ENCODE data around the gene ARNT2. TPM values are rescaled to one million over a fixed set of nuclear protein-coding genes. Genes with fewer than 3 reads are reported as not detected.
A peak's percentile ranks its signal among the peaks of the same experiment; 100 is the strongest.

The ARNT2 gene
- total and polyA plus RNA-seq, 2 donors (not counting 1 experiment from before 2014, with no cell fraction given), result 15.5 to 61.2 TPM

DNA sequence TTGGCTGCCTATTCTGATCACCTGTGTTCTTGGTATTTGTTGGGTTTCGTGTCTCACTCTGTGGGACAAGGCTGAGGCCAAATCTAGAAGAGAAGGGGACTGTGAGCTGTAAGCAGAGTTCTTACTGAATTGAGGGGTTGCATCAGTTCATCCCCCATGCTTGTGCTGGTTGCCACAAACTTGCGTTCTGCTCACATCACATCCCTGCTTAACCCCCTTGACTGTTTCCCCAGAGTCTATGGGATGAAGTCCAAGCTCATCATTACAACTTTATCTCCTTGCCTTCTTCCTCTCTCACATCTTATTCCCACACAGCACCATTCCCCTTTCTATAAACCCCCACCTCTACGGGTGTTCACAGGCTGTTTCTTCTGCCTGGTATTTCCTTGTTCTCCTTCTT is 147.2 kb downstream of the ARNT2 start:
- Histone ChIP-seq H3K4me2 (ENCODE audit: extremely low read depth, insufficient read depth, low read length) (peak overlapping the region; percentile 60), H3K9ac (ENCODE audit: insufficient read depth, low read length) (no peak overlapping the region), H3K27ac (ENCODE audit: insufficient read depth, low read length) (peak overlapping the region; percentile 91)

DNA sequence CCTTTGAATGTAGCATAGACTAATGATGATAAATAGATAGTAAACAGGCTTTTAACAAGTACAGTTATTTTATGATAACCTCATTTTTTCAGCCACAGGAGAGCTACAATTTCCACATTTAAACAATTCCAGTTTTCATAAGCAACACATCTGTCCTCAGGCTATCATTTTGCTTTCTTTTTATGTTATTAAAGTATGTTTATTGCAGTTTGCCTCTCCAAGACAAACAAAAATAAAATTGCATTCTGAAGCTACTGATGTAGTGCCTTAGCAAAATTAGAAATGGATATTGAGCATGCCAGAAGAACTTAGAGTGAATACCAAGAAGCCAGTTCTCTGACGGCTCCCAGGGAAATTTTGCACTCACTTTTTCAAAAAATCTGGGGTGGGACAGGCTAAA is 150.4 kb downstream of the ARNT2 start:
- H3K36me3 ChIP-seq (ENCODE audit: control insufficient read depth, insufficient read depth, low read length), result peaks cover 7% of the 10 kb centered on the region
- no peaks in the 10 kb centered on the region for H3K9me3 ChIP-seq (ENCODE audit: control insufficient read depth, insufficient read depth, low read depth, low read length)
- TF ChIP-seq, protein P1, sequence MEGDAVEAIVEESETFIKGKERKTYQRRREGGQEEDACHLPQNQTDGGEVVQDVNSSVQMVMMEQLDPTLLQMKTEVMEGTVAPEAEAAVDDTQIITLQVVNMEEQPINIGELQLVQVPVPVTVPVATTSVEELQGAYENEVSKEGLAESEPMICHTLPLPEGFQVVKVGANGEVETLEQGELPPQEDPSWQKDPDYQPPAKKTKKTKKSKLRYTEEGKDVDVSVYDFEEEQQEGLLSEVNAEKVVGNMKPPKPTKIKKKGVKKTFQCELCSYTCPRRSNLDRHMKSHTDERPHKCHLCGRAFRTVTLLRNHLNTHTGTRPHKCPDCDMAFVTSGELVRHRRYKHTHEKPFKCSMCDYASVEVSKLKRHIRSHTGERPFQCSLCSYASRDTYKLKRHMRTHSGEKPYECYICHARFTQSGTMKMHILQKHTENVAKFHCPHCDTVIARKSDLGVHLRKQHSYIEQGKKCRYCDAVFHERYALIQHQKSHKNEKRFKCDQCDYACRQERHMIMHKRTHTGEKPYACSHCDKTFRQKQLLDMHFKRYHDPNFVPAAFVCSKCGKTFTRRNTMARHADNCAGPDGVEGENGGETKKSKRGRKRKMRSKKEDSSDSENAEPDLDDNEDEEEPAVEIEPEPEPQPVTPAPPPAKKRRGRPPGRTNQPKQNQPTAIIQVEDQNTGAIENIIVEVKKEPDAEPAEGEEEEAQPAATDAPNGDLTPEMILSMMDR (conservative IDR thresholded peaks at IDR 0.05 in 1 of 2, IDR thresholded peaks at IDR 0.05 in 1 of 2; ENCODE audit: low read depth in 1 of 2, low read length in 2 of 2), result no peak
- no peak for TF ChIP-seq EZH2 (IDR thresholded peaks at IDR 0.05; ENCODE audit: low read length, missing control alignments)
- H3K9ac ChIP-seq (ENCODE audit: insufficient read depth, low read length), result no peak overlapping the region
- peaks cover 16% of the 10 kb centered on the region for H3K4me1 ChIP-seq (ENCODE audit: control insufficient read depth, extremely low read depth, insufficient read depth, low read length)
- H3K27ac ChIP-seq (ENCODE audit: insufficient read depth, low read length), result no peak overlapping the region
- no peak for DNase-seq (ENCODE audit: low read depth in 2 of 2)
- no peak overlapping the region for H3K4me3 ChIP-seq (replicated peaks in 1 of 4; ENCODE audit: control extremely low read depth in 1 of 4, insufficient read depth in 1 of 4, low read depth in 3 of 4, low read length in 4 of 4)
- H3K79me2 ChIP-seq (ENCODE audit: control insufficient read depth, insufficient read depth, low read length), result no peaks in the 10 kb centered on the region
- H2AFZ ChIP-seq (ENCODE audit: low read length), result no peak overlapping the region
- no peak overlapping the region for H3K4me2 ChIP-seq (ENCODE audit: extremely low read depth, insufficient read depth, low read length)
- H4K20me1 ChIP-seq (ENCODE audit: control insufficient read depth, extremely low read depth, insufficient read depth, low read length), result no peaks in the 10 kb centered on the region
- H3K27me3 ChIP-seq (ENCODE audit: control insufficient read depth, insufficient read depth, low read length), result no peaks in the 10 kb centered on the region

More for the DNA sequence above, 147.2 kb downstream of the ARNT2 start:
- H3K9me3 ChIP-seq (ENCODE audit: control insufficient read depth, insufficient read depth, low read depth, low read length), result no peaks in the 10 kb centered on the region
- no peaks in the 10 kb centered on the region for H4K20me1 ChIP-seq (ENCODE audit: control insufficient read depth, extremely low read depth, insufficient read depth, low read length)
- H3K36me3 ChIP-seq (ENCODE audit: control insufficient read depth, insufficient read depth, low read length), result peaks cover 2% of the 10 kb centered on the region
- H3K79me2 ChIP-seq (ENCODE audit: control insufficient read depth, insufficient read depth, low read length), result peaks cover 3% of the 10 kb centered on the region
- no peak overlapping the region for H3K4me3 ChIP-seq (replicated peaks in 1 of 4; ENCODE audit: control extremely low read depth in 1 of 4, insufficient read depth in 1 of 4, low read depth in 3 of 4, low read length in 4 of 4)
- H2AFZ ChIP-seq (ENCODE audit: low read length), result no peak overlapping the region
- no peaks in the 10 kb centered on the region for H3K27me3 ChIP-seq (ENCODE audit: control insufficient read depth, insufficient read depth, low read length)
- DNase-seq (ENCODE audit: low read depth in 2 of 2), result no peak
- TF ChIP-seq EZH2 (IDR thresholded peaks at IDR 0.05; ENCODE audit: low read length, missing control alignments), result no peak
- H3K4me1 ChIP-seq (ENCODE audit: control insufficient read depth, extremely low read depth, insufficient read depth, low read length), result peaks cover 18% of the 10 kb centered on the region

DNA sequence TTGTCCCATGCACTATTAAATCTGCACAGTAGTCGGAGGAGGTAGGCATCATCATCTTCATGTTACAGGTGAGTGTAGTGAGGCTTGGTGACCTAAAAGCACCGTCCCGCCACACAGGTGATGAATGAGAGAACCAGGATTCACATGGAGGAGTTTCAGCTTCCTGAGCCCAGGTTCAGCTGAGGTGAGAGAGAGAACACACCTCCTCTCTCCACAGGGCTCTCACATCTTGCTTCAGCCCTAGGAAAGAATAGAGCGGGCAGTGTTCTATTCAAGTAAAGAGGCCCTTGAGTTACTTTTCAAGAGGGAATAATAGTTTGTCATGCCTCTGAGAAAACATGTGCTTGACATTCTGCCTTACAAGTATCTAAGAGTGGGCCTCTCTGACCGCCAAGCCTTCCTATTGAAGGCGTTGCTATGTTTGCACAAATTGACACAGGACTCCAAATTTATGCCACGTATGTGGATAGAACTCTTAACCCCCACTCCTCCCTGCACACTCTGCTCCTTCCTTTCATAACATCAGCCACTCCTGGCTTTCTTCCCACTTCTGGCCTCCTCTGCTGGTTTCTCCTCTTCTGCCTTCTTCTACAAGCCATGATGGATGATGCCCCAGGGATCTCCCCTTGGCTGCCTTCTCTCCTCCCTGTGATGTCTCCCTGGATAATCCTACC is 152.6 kb downstream of the ARNT2 start:
- H2AFZ ChIP-seq (ENCODE audit: low read length), result no peak overlapping the region
- TF ChIP-seq, protein P1 (conservative IDR thresholded peaks at IDR 0.05 in 1 of 2, IDR thresholded peaks at IDR 0.05 in 1 of 2; ENCODE audit: low read depth in 1 of 2, low read length in 2 of 2), result no peak
- TF ChIP-seq EZH2 (IDR thresholded peaks at IDR 0.05; ENCODE audit: low read length, missing control alignments), result no peak
- H3K4me3 ChIP-seq (replicated peaks in 1 of 4; ENCODE audit: control extremely low read depth in 1 of 4, insufficient read depth in 1 of 4, low read depth in 3 of 4, low read length in 4 of 4), result no peak overlapping the region
- no peaks in the 10 kb centered on the region for H3K27me3 ChIP-seq (ENCODE audit: control insufficient read depth, insufficient read depth, low read length)
- H3K9me3 ChIP-seq (ENCODE audit: control insufficient read depth, insufficient read depth, low read depth, low read length), result no peaks in the 10 kb centered on the region
- H3K79me2 ChIP-seq (ENCODE audit: control insufficient read depth, insufficient read depth, low read length), result no peaks in the 10 kb centered on the region
- no peak overlapping the region for H3K4me2 ChIP-seq (ENCODE audit: extremely low read depth, insufficient read depth, low read length)
- H3K4me1 ChIP-seq (ENCODE audit: control insufficient read depth, extremely low read depth, insufficient read depth, low read length), result peaks cover 3% of the 10 kb centered on the region
- H4K20me1 ChIP-seq (ENCODE audit: control insufficient read depth, extremely low read depth, insufficient read depth, low read length), result no peaks in the 10 kb centered on the region
- peak; percentile 54 to 56 for DNase-seq (ENCODE audit: low read depth in 2 of 2)
- H3K27ac ChIP-seq (ENCODE audit: insufficient read depth, low read length), result no peak overlapping the region
- H3K9ac ChIP-seq (ENCODE audit: insufficient read depth, low read length), result no peak overlapping the region
- peaks cover 7% of the 10 kb centered on the region for H3K36me3 ChIP-seq (ENCODE audit: control insufficient read depth, insufficient read depth, low read length)
